GM18505 (cell line): ENCODE results near the gene FAM90A1.
A peak's percentile ranks its signal among the peaks of the same experiment; 100 is the strongest.
"Not testable (repeated sequence)": the region's sequence is repeated elsewhere in the genome, so short reads cannot be mapped to it uniquely, and the experiment has no call there.

Source experiments
- ATAC-seq: cut with Tn5 transposase; IDR thresholded peaks from one replicate; pipeline ENCODE4 v1.9.1; 2021; ENCODE audit not compliant: unreplicated experiment
- POLR2A ChIP-seq: IDR thresholded peaks from 4 replicates; pipeline ENCODE4 v1.6.1; 2011; ENCODE audit warnings: borderline replicate concordance; ENCODE audit not compliant: insufficient read depth, insufficient read length; ENCODE audit errors: extremely low read depth

FAM90A1 gene

DNA sequence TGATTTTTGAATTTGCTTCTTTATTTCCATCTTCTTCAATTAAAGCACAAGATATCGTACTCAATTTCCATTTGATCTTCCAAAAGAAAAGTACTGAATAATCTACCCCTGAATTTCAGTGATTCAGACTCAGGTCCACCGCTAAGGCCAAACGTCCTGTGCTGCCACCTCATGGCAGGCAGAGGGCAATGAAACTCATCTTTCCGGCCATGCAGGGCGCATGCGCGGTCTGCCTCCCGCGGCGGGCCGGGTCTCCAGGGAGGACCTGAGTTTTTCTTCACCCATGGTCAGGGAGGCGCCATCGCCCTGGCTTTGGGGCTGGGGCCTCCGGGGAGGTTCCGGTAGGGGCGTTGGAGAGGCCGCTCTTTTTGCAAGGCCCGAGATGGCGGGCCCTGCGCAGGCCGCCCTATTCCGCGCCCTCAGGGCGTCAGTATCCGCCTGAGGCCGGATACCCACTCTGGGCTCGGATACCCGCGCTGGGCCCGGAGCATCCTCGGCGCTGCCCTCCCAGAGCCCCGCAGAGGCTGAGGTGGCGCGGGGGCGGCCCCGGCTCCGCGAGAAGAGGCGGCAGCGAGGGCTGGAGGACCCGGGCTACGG lies 47.3 kb downstream of the FAM90A1 start:
- ATAC-seq = not testable (repeated sequence)
- TF ChIP-seq POLR2A = peak; percentile 37

GRCh38 chr12:8172911-8173310 lies 54.5 kb downstream of the FAM90A1 start:
- not testable (repeated sequence) for ATAC-seq
